Measurements from ENCODE around the gene MLLT1. TPM values are rescaled to one million over a fixed set of nuclear protein-coding genes. Genes with fewer than 3 reads are reported as not detected.

MLLT1 gene
- total RNA-seq, 1 experiment from 2014 or later, result 44.2 TPM

- no peak for DNase-seq
- no peak for TF ChIP-seq CTCF (conservative IDR thresholded peaks at IDR 0.05)
- TF ChIP-seq EZH2 (IDR thresholded peaks at IDR 0.05; ENCODE audit: low read depth), result no peak
- POLR2A ChIA-PET (ENCODE audit: unreplicated experiment), result no interaction called here
- no peaks in the 10 kb centered on the region for H3K9me2 ChIP-seq (ENCODE audit: insufficient read depth)
- no peak overlapping the region for H3K4me3 ChIP-seq
- H3K9me3 ChIP-seq (ENCODE audit: insufficient read depth, low read depth), result no peaks in the 10 kb centered on the region
- CTCF ChIA-PET, result no interaction called here
- no peaks in the 10 kb centered on the region for H3K27me3 ChIP-seq (ENCODE audit: insufficient read depth, low read depth)
- H4K20me1 ChIP-seq (ENCODE audit: insufficient read depth), result 0 out of 2 replicates have a peak, but pooled peaks cover 3% of the 10 kb centered on the region
- no peaks in the 10 kb centered on the region for H3F3A ChIP-seq (ENCODE audit: insufficient read depth, low read depth)
- intact Hi-C loops (cut with micrococcal nuclease; ENCODE audit: unreplicated experiment), result no loop called here
- H3K4me2 ChIP-seq, result no peak overlapping the region
- no peaks in the 10 kb centered on the region for H3K4me1 ChIP-seq (replicated peaks; ENCODE audit: insufficient read depth)
- H2AFZ ChIP-seq, result no peak overlapping the region
- no TSS peak for BruUV-seq (replicated peaks)
- peaks cover 17% of the 10 kb centered on the region; the same call in 1 of the 2 replicates for H3K79me2 ChIP-seq (ENCODE audit: low read depth)
- H3K27ac ChIP-seq, result no peak overlapping the region
- no peaks in the 10 kb centered on the region for H3K36me3 ChIP-seq (ENCODE audit: low read depth)
These were observed 29.7 kb downstream of the MLLT1 start for GRCh38 chr19:6250024-6250615.

- Histone ChIP-seq H3K4me3 (no peak overlapping the region), H3K79me2 (ENCODE audit: low read depth) (peaks cover 17% of the 10 kb centered on the region; the same call in 1 of the 2 replicates), H3K4me1 (replicated peaks; ENCODE audit: insufficient read depth) (no peaks in the 10 kb centered on the region), H3K27me3 (ENCODE audit: insufficient read depth, low read depth) (no peaks in the 10 kb centered on the region), H3K9me3 (ENCODE audit: insufficient read depth, low read depth) (no peaks in the 10 kb centered on the region), H2AFZ (no peak overlapping the region), H3K9me2 (ENCODE audit: insufficient read depth) (no peaks in the 10 kb centered on the region), H3K27ac (no peak overlapping the region), H3K4me2 (no peak overlapping the region), H4K20me1 (ENCODE audit: insufficient read depth) (0 out of 2 replicates have a peak, but pooled peaks cover 3% of the 10 kb centered on the region), H3K36me3 (ENCODE audit: low read depth) (no peaks in the 10 kb centered on the region), H3F3A (ENCODE audit: insufficient read depth, low read depth) (no peaks in the 10 kb centered on the region)
- CTCF ChIA-PET, result no interaction called here
- TF ChIP-seq CTCF (conservative IDR thresholded peaks at IDR 0.05) (no peak), EZH2 (IDR thresholded peaks at IDR 0.05; ENCODE audit: low read depth) (no peak)
- intact Hi-C loops (cut with micrococcal nuclease; ENCODE audit: unreplicated experiment), result no loop called here
- no peak for DNase-seq
- no TSS peak for BruUV-seq (replicated peaks)
- POLR2A ChIA-PET (ENCODE audit: unreplicated experiment), result no interaction called here
These were observed 30.5 kb downstream of the MLLT1 start for GRCh38 chr19:6249296-6249695.

- CTCF ChIA-PET, result no interaction called here
- Histone ChIP-seq H4K20me1 (ENCODE audit: insufficient read depth) (peaks cover 3% of the 10 kb centered on the region; the same call in 1 of the 2 replicates), H3K27ac (no peak overlapping the region), H3K36me3 (ENCODE audit: low read depth) (no peaks in the 10 kb centered on the region), H3K27me3 (ENCODE audit: insufficient read depth, low read depth) (no peaks in the 10 kb centered on the region), H3K9me2 (ENCODE audit: insufficient read depth) (no peaks in the 10 kb centered on the region), H3K4me1 (replicated peaks; ENCODE audit: insufficient read depth) (no peaks in the 10 kb centered on the region), H3K4me3 (no peak overlapping the region), H3F3A (ENCODE audit: insufficient read depth, low read depth) (no peaks in the 10 kb centered on the region), H3K4me2 (no peak overlapping the region), H3K79me2 (ENCODE audit: low read depth) (peaks cover 15% of the 10 kb centered on the region; the same call in 1 of the 2 replicates), H2AFZ (no peak overlapping the region), H3K9me3 (ENCODE audit: insufficient read depth, low read depth) (no peaks in the 10 kb centered on the region)
- no TSS peak for BruUV-seq (replicated peaks)
- POLR2A ChIA-PET (ENCODE audit: unreplicated experiment), result no interaction called here
- TF ChIP-seq CTCF (conservative IDR thresholded peaks at IDR 0.05) (no peak), EZH2 (IDR thresholded peaks at IDR 0.05; ENCODE audit: low read depth) (no peak)
- intact Hi-C loops (cut with micrococcal nuclease; ENCODE audit: unreplicated experiment), result no loop called here
- no peak for DNase-seq
These were observed 30.9 kb downstream of the MLLT1 start for GRCh38 chr19:6248844-6249243.
